HK-2 (cell line): Measurements from ENCODE around the gene NTM.

Source experiments
- DNase-seq: peaks from one replicate; pipeline ENCODE4 v3.0.0-alpha.2; 2018; ENCODE audit not compliant: unreplicated experiment

Gene NTM

DNA sequence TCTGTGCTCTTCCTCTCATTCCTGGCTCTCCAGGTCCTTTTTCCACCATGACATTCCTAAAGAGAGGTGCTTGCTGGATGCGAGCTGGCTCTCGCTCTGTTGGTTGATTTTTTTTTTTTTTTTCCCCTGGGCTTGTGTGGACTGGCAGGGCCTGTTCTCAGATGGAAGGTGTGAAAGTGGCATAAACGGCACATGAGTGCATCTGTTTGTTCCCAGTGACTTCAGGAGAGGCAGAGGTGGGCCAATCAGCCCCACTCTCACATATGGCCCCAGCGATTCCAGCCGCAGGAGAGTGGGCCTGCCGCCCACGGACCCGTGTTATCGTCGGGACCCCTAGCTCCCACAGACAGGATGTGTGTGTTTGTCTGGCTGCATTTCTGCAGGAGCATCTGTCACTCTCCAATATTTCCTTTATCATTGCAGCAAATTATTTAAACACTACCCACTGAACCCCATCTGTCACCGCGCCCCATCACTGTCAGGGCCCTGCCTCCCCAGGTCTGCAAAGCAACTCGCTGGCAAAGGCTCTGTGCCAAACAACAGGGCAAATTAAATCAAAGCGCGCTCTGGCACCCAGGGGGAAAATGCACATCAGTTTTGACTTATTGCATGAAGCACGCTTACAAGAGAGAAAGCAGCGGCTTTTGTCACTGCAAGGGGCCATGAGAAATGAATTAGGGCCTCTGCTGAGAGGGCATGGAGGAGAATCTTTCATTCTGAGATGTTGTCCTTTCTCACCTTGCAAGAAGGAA lies 886.3 kb downstream of the NTM start:
- DNase-seq: no peak

DNA sequence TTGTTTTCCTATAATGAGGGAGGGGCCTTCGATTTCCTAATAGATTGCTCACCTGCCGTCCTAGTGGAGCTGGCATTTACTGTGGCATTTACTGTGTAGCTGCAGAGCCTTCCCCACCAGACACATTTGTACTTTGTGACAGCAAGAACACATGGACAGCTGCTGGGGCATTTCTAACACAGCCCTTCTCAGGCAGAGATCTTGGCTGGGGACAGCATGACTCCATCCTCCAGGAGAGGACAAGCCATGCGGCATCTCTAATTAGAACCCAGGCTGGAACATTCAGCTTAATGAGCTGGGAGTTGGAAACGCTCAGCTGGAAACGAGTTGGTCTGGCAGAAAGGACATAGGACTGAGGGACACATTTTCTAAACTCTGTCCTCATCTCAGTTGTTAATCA lies 887.5 kb downstream of the NTM start:
- no peak for DNase-seq

DNA sequence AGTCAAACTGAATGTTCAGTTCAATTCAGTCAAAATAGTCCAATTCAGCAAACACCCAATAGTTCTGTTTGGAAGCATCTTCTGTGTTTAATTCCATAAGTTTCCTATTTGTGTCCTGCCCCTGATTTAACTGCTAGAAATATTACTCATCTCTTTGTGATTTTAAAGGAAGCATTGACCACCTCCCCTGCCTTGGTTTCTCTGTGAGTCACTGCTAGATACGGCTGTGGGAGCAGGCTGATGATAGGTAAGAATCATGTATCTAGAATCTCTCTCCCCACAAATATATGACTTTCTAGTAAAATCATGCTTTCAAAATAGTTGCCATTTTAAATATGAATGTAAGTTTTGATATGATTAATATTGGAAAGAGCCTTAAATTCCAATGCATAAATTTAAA lies 888.5 kb downstream of the NTM start:
- DNase-seq: no peak

DNA sequence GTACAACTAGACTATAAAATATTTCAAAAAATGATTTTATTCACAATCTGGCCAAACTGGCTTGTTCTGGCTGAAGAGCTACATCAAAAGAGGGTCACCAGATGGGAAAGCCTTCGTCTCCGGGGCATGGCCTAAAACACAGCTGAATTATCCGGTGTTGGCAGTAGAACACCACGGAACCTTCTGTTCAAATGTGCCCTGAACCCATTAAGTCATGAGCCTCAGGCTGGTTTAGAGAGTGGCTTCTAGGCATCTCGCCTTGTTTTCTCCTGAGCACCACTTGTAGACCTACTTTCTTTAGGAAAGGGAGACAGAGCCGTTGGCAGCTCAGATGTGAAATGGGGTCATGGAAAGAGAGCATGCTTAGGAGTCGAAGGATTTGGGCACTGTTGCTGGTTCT lies 890.2 kb downstream of the NTM start:
- no peak for DNase-seq

DNA sequence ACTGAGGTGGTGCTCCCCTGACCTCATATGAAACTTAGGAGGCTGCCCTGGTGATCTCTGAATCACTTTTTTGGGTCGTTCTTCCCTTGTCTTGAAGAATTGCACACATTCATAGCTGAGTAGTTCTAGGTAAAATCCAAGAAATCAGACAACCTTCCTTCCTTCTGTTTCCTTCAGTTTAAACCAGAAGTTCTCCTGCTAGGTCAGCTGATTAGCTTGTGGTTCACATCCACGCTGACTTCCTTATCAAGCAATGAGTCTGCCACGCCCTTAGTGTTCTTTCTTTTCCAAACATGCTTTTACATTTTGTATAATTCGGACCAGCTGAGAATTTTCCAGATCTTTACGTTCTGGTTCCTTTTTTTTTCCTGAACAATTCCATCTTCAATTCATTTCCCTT lies 892.8 kb downstream of the NTM start:
- DNase-seq: no peak

DNA sequence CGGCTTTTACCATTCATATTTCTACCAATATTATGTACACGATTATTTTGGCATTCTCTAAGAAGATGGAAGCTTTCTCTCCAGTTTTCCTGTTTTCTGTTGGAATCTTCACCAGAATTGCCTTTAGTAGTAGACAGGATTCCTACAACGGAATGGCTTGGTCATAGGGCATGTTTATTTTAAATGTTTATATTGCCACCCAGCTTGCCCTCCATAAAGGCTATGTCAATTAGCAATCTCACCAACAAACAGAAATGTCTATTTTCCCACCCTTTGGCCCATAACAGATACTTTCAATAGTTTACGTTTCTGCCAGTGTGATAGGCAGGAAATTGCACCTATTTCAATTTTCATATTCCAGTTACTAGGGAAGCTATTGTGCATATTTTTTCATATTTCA lies 893.5 kb downstream of the NTM start:
- no peak for DNase-seq

DNA sequence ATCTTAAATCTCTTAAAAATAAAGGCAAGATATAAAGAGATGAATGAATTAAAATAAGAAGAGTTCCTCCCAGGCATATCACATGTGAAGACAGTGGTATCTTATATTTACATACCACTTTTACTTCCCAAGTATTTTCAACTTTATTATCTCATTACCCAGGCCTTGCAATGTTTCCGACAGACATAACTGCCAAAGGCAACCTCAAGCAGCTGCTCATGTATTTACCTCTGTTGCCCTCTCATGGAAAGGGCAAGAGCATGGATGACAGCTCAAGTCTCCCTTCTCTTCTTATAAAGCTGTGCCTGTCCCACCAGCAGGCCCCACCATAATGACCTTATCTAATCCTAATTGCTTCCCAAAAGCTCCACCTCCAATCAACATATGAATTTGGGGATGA lies 894.2 kb downstream of the NTM start:
- no peak for DNase-seq

DNA sequence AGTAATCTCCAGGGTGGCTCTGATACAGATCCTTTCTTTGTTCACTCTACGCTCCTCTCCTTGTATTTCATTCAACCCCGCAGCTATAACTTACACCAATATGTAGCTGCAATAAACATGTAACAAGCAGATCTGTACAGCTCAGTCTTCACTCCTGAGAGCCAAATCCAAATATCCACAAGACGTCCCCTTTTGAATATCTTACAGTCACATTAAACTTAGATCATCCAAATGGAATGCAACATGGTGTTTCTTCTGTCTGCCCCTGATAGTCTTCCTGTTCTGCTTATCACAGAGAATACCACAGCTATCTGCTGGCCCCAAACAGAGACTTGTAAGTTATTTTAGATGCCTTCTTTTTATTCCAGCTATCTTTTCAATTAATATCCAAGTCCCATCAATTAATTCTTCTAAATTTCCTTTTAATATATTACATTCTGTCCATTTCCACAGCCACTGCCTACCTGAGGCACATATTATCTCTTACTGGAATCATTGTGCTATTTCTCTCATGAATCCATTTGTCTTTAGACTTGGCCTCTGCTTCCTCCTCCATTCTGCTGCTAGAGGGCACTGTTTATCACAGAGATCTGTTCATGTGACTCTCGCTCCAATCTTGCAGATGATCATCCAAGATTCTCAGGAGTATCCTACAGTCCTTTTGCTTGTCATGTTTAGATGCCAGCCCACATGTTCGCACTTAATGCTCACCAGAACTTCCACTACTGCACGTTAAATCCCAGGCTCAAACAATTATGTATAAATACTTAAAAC lies 908.6 kb downstream of the NTM start:
- no peak for DNase-seq

DNA sequence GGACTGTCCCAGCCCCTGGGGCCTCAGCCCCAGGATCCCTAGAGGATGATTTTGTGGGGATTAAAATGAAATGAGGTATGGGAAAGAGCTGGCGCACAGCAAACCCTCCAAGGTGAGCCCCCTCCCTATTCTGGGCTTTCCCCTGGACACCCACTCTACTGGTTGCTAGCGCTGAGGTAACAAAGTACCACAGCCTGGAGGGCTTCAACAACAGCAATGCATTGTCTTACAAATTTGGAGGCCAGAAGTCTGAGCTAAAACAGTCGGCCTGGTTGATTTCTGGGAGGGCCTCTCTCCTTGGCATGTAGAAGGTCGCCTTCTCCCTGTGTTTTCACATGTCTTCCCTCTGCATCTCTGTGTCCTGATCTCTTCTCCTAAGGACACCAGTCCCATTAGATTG lies 913.6 kb downstream of the NTM start:
- DNase-seq: no peak

DNA sequence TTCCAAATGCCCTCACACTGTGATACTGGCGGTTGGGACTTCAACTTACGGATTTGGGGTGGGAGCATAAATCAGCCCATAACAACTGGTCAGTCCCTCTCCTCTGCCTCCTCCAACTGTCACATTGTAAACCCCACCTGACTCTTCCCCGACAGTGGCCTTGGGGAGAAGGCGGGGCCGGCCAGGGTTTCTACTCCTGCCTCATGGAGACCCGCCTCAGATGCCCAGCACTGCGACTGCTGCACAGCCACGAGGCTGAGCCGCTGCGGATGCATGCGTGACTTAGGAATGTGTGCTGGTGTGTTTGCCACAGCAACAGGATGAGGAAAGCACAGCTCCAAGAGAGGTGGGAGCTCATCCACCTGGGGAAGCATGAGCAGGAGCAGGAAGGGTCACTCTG lies 914.2 kb downstream of the NTM start:
- no peak for DNase-seq

DNA sequence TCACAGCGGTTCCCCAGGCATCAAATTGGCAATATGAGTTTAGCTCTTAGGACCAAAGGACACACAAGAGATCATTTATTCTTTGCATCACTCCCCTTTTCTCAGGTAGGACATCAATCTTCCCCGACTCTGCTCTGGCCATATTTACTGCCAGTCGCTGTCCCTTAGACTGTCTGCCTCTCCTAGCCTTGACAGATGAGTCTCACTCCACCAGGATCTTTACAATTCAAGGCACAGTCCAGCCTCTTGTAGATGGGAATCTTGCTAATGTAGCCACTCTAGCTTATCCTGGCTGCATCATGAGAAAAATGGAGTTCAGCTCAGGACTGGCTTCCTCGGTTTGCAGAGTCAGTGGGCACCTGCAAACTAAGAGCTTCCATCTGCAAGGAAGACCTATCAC lies 915.2 kb downstream of the NTM start:
- DNase-seq: no peak

DNA sequence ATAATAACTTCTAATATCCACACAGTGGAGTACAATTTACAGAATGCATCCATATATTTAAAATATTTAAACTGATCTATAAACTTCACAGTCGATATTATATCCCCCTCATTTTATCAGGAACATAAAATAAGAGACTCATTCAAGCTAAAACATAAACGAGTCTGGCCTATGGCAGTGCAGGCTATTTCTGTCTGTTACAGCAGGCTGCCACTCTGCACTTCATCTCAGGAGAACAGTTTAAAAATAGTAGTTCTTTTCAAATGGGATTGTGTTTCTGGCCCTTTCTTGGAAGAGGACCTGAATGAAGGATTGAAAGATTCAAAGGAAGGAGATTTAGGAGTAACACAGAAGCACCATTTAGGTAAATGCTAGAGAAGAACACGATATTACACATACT lies 915.7 kb downstream of the NTM start:
- DNase-seq: no peak

DNA sequence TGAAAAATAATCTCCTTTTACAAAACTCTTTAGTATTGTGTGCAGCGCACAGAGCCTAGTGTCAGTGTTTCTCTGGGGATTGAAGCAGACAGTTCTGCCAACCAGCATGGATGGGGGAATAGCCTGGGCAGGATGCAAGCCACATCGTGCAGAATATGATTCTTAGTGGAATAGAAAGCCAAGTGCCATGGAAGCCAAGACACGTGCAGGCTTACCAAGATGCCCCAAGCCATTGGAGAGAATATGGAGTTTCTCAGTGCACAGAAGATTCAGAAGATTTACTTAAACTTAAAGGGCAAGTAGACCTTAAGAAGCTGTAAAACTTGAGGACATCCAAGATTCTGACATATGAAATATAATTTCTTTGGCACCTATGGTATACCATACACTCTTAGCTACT lies 917.6 kb downstream of the NTM start:
- DNase-seq: no peak

DNA sequence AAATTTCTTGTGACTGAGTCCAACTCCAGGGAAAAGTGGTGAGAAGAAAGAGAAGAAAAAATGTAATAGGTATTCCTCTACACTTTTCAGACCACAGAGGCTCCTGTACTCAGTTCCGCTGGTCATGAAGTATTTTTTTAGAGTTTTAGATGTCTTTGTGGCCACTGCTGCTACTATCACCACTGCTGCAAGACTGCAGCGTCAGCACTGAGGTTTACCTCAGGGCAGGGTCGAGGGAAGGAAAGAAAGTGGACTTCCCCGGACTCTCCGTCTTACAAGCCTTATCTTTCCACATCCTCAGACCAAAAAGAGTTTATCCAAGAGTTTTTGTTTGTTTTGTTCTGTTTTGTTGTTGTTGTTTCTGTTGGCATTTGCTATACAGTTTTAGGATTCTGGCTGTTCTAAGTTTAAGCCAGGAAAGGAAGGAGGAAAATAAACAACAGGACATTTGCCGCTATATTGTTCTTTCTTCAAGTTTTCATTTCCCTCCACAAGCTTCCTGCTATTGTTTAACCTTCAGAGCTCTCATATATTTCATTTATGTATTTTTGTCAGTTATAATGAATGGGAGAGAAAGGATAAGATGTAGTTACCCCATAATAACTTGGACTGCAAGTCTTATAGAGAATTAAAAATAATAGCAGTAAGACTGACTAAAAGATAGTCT lies 919.3 kb downstream of the NTM start:
- no peak for DNase-seq

DNA sequence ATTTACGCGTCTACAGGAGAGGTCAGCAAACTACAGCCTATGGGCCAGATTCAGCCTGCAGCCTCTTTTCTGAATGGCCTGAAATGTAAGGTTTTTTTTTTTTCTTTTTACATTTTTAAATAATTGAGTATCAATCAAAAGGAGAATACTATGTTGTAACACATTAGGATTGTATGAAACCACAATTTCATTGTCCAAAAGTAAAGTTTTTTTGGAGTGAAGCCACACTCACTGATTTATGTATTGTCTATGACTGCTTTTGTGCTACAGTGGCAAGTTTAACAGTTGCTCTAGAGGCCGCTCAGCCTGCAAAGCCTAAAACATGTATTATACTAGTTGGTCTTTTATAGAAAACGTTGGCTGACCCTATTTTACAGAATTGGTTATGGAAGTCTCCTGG lies 923.2 kb downstream of the NTM start:
- no peak for DNase-seq

DNA sequence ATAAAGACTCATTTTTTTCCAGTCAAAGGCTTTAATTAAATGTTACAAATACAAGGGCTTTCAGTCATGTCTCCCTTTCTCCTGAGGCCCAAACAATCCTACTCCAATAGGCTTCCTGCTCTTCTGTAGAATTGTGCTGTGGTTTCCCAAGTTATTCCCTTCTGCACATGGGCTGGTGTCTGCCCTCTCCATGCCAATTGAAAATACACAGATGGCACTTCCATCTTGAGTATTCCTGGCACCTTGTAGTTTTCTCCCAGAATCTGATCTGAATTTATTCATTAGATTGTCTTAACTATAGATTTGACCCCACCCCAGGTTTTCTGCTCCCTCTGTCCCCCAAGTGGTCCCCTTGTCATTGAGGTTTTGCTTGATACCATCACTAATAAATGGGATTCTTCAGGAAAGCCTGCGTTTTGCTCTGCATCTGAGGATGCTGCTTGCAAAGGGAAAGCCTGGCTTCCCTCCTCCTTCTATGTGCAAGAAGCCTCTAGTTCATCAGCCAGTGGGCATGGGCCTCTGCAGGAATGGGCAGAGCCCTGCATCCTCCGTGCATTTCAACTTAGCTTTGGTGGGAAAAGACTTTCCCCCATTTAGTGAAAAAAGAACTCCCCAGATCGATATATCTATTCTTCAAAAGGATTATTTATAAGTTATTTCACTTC lies 926.7 kb downstream of the NTM start:
- DNase-seq: no peak

DNA sequence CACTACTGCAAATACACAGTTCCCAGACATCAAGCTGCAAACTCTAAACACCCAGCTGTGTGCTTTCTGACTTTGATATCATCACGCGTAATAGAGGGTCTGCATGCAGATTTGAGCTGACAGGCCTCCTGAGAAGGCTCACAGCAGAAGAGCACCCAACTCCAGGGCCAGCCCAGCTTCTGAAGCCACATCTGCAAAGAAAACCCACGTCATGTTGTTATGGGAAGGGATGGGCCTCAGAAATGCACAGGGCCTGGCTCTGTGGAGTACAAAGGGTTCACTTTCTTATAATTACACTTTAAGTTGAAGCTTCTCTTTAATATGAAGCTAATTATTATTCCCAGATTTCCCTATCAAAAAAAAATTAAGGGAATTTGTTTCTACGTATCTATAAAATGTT lies 927.9 kb downstream of the NTM start:
- no peak for DNase-seq

DNA sequence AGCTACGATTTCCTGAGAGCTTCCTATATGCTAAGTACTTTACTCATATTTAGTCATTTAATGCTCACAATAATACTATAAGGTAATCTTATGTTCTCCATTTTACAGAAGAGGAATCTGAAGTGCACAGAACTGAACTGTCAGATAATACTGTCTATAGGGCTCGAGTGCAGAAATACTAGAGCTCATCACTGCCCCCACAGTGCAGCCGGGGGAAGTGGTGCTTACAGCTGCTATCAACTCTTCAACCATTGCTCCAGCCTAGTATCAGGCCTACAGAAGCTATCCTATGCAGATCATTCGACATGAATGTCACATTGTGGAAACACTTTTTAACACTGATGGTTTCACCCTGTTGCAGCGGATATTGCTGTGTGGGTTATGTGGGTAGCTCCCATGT lies 929.9 kb downstream of the NTM start:
- no peak for DNase-seq

DNA sequence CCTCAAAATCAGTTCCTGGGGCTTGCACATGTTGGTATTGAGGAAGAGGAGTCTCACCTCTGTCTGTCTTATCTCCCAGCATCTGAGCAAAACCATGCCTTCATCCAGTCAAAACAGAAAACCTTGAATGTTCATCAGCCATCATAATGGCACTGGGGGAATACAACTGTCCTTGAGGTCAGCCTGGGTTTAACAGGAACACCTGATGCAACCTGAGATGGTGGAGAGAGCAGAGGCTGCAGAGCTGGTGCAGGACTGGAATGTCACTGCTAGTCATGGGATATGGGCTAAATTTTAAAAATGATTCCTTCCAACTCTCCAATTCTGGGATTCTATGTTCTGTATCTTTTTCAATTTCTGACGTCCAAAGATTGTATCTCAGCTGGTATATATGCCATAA lies 931.0 kb downstream of the NTM start:
- no peak for DNase-seq

DNA sequence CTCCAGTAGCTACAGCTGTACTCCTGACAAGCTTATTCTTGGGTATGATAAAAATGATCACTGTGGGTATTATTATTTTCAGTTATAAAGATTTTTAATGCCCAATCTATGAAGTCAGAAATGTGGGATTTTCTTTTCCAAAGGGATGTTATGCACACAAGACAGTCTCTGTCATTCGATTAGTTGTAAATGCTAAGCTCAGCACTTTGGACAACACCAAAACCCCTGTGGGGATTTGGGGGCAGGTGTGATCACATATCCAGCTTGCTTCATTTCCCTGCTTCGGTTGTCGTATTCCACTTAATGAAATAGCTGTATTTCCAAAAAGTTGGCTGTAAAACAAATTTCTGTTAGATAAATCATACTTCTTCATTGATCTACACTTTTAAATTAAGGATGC lies 931.5 kb downstream of the NTM start:
- DNase-seq: no peak

DNA sequence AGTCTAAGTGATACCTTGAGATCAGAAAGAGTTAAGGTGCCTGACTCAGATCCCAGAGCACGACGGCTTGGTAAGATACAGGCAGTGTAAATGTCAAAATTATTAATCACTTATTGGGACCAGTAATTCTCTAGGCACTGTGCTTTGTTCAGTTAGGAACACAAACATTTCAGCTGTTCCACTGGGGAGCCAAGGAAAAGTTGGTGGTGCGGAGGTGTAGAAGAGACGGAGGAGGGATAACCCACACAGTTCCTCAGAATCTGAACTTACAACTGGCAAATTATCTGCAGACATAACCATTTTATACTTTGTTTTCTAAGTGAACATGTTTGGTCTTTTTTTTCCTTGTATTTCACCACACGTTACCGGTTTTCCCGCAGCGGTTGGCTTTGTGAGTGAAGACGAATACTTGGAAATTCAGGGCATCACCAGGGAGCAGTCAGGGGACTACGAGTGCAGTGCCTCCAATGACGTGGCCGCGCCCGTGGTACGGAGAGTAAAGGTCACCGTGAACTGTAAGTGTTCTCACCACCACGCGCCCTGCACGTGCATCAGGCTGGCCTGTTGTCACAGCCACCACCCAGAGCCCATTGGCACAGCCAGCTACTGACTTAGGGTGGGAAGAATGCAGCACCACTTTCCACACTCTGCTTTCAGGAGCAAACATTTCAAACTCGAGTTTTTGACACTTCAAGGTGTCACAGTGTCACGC lies 937.0 kb downstream of the NTM start:
- no peak for DNase-seq
